HG03354 (cell line): ENCODE results near the gene DACH1.

Experiments used
- ATAC-seq: cut with Tn5 transposase; IDR thresholded peaks from one replicate; pipeline ENCODE4 v1.9.1; 2021; ENCODE audit warnings: mild to moderate bottlenecking; ENCODE audit not compliant: unreplicated experiment, poor library complexity, severe bottlenecking

DACH1 gene

DNA sequence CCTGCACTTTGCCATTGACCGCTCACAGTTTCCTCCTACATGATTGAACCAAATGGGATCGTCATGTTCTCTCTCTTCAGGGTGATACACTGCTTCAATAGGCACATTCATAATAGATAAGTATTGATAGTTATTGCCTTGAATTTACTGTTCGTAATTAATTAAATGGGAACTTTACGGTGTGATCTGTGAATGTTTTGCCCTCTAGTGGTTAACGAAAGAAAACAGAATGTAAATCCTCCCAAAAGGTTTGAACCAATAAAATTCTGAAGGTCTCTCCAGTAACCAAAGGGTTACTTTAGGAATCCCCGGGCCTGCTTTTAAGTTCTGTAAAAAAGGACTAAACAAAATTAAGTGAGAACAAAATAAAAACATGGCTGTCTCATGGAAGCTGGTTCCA, 389.3 kb downstream of the DACH1 start:
- ATAC-seq: no peak

DNA sequence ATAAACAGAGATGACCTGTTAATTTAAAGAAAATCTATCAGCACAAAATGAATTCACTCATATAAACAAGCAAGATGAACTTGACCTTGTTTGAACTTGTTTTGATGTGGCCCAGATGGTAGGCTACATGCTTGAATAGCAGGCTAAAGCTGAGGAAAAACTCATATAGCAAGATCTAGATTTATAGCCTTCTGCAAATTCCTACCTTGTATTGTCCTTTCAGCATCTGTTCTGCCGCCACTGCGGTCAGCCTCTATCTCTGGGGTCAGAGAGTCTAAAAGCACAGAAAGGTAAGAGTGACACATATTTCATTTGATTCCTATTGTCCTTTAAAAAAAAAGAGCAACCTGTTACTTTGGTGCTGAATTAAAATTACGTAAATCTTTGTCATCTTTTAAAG, 392.1 kb downstream of the DACH1 start:
- no peak for ATAC-seq

DNA sequence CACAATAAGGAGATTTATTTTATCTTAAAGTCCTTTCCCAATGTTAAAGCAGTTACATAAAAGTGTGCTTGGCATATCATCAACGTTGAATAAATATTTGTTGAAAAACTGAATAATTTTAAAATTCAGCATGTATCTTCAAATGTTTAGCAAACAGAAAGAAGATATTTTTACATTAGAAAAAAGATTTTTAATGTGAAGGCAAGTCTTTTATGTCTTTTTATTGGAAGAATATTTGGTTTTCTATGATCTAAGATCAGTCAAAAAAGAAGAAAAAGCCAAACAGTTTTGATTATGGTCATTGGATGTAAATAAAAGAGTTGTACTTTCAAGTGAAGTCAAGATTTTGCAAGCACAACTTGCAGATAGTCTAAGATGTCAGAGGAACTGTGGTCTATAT, 397.4 kb downstream of the DACH1 start:
- ATAC-seq: no peak

DNA sequence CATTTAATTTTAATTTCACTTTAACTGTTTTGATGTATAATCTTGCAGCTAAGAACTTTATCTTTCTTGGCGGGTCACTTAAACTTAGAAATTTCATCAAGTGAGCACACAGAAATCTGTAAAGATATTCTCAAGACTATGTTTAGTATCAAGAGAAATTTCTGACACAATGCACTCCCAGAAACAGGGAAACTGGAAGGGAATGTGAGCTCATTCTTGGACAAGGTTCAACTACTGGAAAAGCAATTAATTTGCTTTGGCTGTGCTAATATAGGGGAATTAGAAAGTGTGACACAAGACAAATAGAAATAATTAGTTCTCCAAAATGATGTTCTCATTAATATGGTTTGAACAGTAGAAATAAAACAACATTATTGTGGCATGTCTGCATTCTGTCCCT, 402.3 kb downstream of the DACH1 start:
- no peak for ATAC-seq

DNA sequence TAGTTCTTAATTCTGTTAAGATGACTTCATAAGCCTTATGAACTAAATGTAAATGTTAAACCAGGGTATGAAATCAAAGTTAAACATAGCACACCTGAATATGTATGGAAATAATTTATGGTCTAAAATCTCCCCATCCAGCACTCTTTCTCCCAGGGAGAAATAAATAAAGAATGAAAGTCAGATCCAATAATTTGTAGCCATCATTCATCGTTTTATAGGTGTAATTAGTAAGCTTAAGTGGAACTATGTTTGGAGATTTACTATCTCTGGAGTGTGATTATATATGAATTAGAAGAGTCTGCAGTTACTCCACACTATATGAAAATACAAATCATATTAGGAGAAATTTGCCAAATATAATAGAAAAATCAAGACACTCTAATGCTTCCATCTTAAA, 405.1 kb downstream of the DACH1 start:
- no peak for ATAC-seq

DNA sequence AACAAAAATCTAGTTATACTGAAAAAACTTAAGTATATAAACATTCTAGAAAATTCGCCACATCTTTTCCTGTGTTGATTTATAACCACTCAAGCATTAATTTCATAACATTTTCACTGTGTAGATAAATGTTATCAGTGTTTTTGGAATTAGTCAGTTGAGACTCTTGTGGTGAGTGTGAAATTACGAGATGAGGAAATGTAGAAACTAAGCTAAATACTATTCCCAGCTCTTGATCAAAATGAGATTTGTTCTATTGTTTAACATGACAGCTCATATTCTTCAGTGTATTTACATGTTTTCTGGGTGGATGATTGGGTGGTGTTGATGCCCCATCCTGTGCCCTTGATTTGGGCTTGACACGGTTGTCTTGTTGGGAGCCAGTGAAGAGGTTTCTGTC, 406.8 kb downstream of the DACH1 start:
- ATAC-seq: no peak

DNA sequence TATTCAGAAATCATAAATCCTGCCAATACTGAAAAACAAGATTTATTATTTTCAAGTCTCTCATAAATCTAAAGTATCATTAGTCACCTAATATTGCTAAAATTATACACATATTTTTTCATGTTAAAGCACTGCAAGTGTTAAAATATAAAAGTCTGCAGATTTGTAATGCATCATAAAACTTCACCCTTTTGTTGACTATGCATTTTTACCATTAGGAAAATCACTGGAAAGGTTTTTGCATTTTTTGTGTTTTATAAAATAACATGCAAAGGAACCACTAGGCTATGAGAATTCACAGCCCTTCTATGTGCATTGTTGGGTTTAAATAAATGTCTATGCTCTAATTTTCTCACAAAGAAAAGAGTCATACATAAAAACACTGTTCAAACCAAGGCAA, 407.3 kb downstream of the DACH1 start:
- no peak for ATAC-seq

DNA sequence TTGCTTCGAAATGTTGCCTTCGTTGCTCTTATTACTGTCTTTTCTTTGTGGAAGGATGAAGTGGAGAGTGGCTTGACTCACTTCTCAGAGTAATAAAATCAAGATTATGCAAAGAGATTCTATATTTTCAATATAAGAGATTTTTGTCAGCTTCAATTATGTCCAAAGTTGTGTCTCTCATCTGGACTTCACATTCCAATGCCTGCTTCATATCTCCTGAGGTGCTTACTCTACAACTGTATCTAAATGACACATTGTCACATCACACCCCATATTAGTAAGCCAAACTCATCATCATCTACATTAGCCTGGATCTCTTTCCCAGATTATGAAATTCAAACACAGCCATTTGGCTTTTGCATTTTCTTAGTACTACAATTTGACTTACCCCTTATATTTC, 409.4 kb downstream of the DACH1 start:
- no peak for ATAC-seq

DNA sequence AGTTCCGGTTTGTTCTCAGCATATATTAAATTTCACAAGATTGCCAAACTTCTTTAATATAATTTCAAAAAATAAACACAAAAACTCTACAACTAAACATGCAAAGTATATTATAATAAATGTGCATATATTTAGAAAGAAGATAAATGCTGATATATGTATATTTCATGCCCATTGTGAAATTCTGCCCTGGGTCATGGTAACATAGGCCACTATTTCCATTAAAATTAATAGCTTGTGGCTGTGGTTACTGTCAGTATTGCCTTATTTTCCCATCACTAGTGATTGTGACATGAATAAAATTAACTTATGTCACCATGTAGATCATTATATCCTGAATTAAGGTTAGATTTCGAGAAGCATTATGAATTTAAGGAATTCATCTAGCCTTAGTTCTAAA, 410.9 kb downstream of the DACH1 start:
- no peak for ATAC-seq

DNA sequence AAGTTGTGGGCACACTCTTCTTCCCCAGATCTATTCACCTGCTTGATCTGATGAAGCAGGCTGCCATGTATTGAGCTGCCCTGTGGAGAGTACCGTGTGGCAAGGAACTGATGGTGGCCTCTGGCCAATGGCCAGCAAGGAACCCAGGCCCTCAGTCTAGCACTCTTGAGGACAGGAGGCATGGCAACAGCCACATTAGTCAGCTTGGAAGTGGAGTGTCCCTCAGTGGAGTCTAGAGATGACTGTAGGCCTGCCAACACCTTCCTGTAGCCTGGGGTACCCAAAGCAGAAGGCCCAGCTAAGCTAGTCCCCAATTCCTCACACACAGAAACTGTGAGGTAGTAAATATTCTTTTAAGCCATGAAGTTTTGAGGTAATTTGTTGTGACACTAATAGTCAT, 412.5 kb downstream of the DACH1 start:
- ATAC-seq: no peak

DNA sequence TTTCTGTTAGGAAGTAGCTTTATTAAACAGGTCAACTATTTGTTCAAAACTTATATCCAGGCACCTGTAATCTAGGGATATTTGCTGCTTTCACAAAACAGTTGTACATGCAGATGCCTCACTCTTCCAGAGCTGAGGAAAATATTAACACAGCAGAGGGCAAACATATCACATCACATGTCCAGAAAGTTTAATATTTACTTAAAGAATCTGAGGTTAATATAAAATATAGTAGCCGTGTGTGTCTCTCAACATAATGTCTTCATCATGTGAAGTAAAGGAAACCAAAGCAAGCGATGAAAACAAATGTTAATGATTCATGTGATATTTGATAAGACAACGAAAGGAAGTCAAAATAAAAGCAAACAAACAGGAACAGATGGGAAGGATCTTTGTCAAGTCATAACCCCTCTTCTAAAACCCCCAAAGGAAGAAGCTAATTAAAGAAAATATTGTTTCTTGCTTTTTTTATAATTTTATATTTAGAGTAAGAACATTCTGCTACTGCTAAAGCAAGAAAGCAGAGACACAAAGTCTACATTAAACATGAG, 418.8 kb downstream of the DACH1 start:
- ATAC-seq: no peak

DNA sequence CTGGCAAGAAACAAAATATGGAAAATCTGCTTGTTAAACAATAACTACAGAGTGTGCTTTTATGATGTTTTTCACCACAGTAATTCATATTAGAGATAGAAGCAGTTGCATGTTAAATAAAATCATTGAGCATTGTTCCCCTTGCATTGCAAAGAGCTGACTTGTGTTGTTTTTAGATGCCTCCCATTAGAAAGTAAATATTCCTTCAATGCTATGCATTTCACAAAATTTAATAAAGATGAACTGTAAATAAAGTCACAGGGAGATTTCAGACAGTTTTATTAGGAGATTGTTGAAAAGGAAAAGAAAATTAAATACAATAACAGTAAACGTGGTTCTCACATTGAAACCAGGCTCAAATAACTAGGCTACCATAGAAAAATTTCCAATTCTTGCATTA, 429.3 kb downstream of the DACH1 start:
- no peak for ATAC-seq

DNA sequence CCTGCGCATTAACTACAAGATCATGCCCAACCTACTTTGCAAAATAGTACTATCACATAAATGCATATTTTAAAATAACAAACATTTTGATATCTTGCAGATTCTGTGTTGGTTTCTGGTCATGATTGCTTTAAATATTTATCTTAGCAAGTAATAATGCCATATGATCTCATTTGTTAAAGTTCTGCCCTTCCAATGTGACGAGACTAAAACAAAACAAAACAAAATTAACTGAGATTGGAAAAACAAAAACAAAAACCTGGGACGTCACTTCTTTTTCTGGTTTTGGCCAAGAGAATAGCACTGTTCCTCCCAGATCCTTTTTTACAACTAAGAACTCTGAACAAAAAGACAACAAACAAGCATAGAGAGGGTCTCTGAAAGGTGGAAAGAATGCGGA, 436.3 kb downstream of the DACH1 start:
- no peak for ATAC-seq

DNA sequence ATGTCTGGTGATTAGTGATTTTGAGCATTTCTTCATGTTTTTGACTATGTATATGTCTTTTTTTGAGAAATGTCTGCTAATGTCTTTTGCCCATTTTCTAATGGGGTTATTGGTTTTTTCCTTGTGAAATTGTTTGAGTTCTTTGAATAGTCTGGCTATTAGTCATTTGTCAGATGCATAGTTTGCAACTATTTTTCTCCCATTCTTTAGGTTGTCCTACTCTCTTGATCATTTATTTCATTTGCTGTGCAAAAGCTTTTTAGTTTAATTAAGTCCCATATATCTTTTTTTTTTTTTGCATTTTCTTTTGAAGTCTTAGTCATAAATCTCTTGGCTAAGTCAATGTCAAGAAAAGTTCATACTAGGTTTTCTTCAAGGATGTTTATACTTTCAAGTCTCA, 449.8 kb downstream of the DACH1 start:
- no peak for ATAC-seq

DNA sequence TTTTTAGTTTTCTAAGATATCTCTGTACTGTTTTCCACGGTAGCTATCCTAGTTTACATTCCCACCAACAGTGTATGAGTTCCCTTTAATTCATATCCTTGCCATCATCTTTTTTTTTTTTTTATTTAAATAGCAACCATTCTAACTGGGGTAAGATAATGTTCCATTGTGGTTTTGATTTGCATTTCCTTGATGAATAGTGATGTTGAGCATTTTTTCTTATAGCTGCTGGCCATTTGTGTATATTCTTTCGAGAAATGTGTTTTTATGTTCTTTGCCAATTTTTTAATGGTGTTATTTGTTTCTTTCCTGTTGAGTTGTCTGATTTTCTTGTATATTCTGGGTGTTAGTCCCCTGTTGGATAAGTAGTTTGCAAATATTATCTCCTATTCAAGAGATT, 454.8 kb downstream of the DACH1 start:
- ATAC-seq: no peak

DNA sequence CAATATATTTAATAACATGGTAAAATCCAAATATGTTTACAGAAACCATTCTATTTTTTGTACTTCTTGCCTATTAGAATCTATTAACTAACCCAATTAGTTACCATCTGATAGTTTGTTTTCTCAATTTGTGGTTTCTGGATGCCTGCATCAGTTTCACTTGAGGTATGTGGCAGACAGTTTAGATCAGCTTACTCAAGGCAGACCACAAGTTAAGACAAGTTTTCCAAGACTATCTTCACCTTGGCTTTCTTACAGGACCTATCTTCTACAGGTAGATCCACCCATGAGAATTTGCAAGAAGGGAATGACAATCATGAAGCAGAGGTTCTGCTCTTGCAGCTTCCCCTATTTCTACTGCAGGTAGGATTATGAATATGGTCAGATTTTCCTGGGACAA, 458.6 kb downstream of the DACH1 start:
- ATAC-seq: no peak

DNA sequence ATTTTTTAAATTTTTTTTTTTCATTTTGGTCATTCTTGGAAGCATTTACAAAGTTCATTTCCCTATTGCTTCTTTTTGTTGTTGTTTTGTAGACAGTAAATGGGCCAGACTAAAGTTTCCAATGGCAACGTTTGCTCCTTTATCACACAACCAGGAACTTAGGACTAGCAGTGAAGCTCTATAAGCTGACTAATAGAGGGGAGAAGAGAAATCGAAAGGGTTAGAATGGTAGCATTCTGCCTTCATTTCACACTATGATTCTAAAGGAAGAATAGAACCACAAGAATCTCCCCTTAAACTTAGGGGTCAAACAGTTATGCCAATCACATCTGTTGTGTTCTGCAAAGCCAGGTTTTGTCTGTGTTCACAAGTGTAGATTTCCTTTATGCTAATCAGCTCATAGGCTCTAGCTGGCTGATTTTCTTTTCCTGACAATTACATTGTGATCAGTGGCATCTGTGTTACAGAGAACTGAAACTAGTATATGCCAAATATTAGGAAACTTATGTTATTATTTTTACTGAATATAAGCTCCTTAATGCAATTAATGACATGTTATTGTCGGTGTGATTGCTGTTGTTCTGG, 467.3 kb downstream of the DACH1 start:
- ATAC-seq: no peak

DNA sequence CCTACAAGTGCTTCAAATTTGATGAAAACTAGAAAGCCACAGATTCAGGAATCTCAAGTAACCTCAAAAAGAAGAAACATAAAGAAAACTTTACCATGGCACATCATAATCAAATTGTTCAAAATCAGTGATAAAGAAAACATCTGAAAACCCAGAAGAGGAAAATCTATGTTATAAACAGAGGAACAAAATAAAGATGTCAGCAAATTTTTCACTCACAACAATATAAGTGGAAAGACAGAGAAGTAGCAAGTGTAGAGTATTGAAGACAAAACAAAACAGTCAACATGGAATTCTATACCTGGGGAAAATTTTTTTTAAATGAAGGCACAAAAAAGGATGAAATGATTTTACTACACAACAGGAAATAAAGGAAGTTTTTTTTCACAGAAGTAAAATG, 470.9 kb downstream of the DACH1 start:
- no peak for ATAC-seq

DNA sequence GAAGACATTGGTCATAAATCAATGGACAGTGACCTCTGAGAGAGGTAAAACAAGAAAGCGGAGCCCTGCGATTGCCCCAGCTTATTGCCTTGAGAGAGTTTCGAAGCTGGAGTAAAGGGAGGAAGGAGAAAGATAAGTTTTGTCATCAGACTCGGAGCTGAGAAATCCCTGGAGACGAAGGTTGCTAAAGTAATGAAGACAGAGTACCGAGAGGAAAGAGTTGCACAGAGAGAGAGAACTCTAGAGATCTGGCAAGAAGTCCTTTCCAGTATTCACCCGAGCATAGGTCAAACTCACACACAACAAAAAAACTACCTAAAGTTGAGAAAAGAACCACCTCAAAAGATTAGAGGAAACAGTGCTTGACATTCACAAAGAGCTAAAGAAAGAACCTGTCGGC, 472.0 kb downstream of the DACH1 start:
- ATAC-seq: no peak

DNA sequence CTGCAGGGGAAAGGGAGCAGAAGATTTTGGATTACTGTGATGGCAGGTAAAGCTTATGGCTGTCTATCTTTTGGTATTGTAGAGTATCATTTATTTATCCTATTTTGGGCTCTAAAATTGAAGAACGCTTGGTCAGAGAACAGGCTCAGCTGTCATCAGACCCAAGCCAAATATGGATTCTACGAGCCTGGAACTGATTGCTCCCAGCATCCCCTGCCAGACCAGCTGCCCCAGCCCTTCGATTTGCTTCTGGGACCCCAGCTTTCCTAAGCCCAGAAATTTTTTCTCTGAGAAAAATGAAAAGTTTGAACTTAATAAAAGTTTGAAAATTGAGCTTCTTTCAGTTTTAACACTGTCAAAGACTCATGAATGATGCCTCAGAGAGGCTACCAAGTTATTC, 472.8 kb downstream of the DACH1 start:
- no peak for ATAC-seq
